WTC11 (cell line): ENCODE measurements around the gene RGS9. TPM values are rescaled to one million over a fixed set of nuclear protein-coding genes. Genes with fewer than 3 reads are reported as not detected.

Experiments used
- ATAC-seq: fragments of 200-7000 bp; cut with Tn5 transposase; 2 replicates; pipeline ENCODE4 v1.10.0; 2021; ENCODE audit warnings: mild to moderate bottlenecking, moderate library complexity
- CTCF ChIA-PET: fragments of 300-600 bp; sonication (Branson Sonifier 250); formaldehyde crosslinking; loops from one replicate; lab custom pipeline; 2021; ENCODE audit warnings: antibody characterized with exemption; lab: Charles Lee
- POLR2A ChIA-PET: fragments of 350-600 bp; sonication (Branson Sonifier 250); formaldehyde crosslinking; loops from one replicate; lab custom pipeline; 2021; ENCODE audit warnings: antibody characterized with exemption; lab: Charles Lee
- DNase-seq: peaks from one replicate; pipeline ENCODE4 v3.0.0; 2021; ENCODE audit warnings: low spot score
- H3K27ac Mint-ChIP-seq: 2 replicates; pipeline ENCODE4 v1.8.0; 2021; ENCODE audit warnings: mixed read lengths
- H3K27me3 Mint-ChIP-seq: 2 replicates; pipeline ENCODE4 v1.8.0; 2021; ENCODE audit warnings: low read depth, mild to moderate bottlenecking, moderate library complexity, mixed read lengths
- H3K36me3 Mint-ChIP-seq: 2 replicates; pipeline ENCODE4 v1.8.0; 2021; ENCODE audit warnings: mixed read lengths
- H3K4me1 Mint-ChIP-seq: 2 replicates; pipeline ENCODE4 v1.8.0; 2022; ENCODE audit warnings: mixed read lengths
- H3K4me3 Mint-ChIP-seq: 2 replicates; pipeline ENCODE4 v1.8.0; 2021; ENCODE audit warnings: mild to moderate bottlenecking, moderate library complexity, mixed read lengths
- H3K9me3 Mint-ChIP-seq: 2 replicates; pipeline ENCODE4 v1.8.0; 2021; ENCODE audit warnings: mixed read lengths
- ATF3 ChIP-seq: sonication (generic); formaldehyde crosslinking; conservative IDR thresholded peaks from 2 replicates; pipeline ENCODE4 v1.8.1; 2022; ENCODE audit warnings: mild to moderate bottlenecking, missing genetic modification reagents
- CREM ChIP-seq: sonication (generic); formaldehyde crosslinking; IDR thresholded peaks from 2 replicates; pipeline ENCODE4 v1.8.1; 2022; ENCODE audit warnings: mild to moderate bottlenecking, missing genetic modification reagents, moderate library complexity
- CTCF ChIP-seq: fragments of 200-600 bp; IDR thresholded peaks from 2 replicates; pipeline ENCODE4 v1.8.0; 2022; ENCODE audit warnings: antibody characterized with exemption
- E2F1 ChIP-seq: sonication (generic); formaldehyde crosslinking; IDR thresholded peaks from 2 replicates; pipeline ENCODE4 v1.8.0; 2022; ENCODE audit warnings: mild to moderate bottlenecking, missing genetic modification reagents
- FOXK1 ChIP-seq: sonication (generic); formaldehyde crosslinking; IDR thresholded peaks from 2 replicates; pipeline ENCODE4 v1.8.0; 2022; ENCODE audit warnings: mild to moderate bottlenecking, moderate library complexity, missing genetic modification reagents
- HMGXB4 ChIP-seq: sonication (generic); formaldehyde crosslinking; IDR thresholded peaks from 2 replicates; pipeline ENCODE4 v1.8.1; 2023; ENCODE audit warnings: mild to moderate bottlenecking, moderate library complexity, missing genetic modification reagents
- IRF1 ChIP-seq: sonication (generic); formaldehyde crosslinking; IDR thresholded peaks from 2 replicates; pipeline ENCODE4 v1.8.0; 2023; ENCODE audit warnings: missing genetic modification reagents
- MYBL2 ChIP-seq: sonication (generic); formaldehyde crosslinking; IDR thresholded peaks from 2 replicates; pipeline ENCODE4 v1.8.1; 2023; ENCODE audit warnings: mild to moderate bottlenecking, moderate library complexity, missing genetic modification reagents
- NR2C2 ChIP-seq: sonication (generic); formaldehyde crosslinking; IDR thresholded peaks from 2 replicates; pipeline ENCODE4 v1.8.0; 2022; ENCODE audit warnings: mild to moderate bottlenecking, missing genetic modification reagents
- NR3C1 ChIP-seq: sonication (generic); formaldehyde crosslinking; conservative IDR thresholded peaks from 2 replicates; pipeline ENCODE4 v1.8.1; 2023; ENCODE audit warnings: low read depth, mild to moderate bottlenecking, missing genetic modification reagents
- OVOL2 ChIP-seq: fragments of 250-450 bp; sonication (Bioruptor Pico); IDR thresholded peaks from 2 replicates; pipeline ENCODE4 v1.9.0; 2021; ENCODE audit warnings: mild to moderate bottlenecking, borderline replicate concordance
- PRDM15 ChIP-seq: sonication (generic); formaldehyde crosslinking; IDR thresholded peaks from 2 replicates; pipeline ENCODE4 v1.8.0; 2022; ENCODE audit warnings: missing genetic modification reagents
- PRRX2 ChIP-seq: fragments of 250-450 bp; sonication (Bioruptor Pico); IDR thresholded peaks from 2 replicates; pipeline ENCODE4 v1.8.0; 2021; ENCODE audit warnings: mild to moderate bottlenecking
- SMAD3 ChIP-seq: sonication (generic); formaldehyde crosslinking; IDR thresholded peaks from 2 replicates; pipeline ENCODE4 v1.8.0; 2022; ENCODE audit warnings: missing genetic modification reagents, mild to moderate bottlenecking, borderline replicate concordance
- SMAD4 ChIP-seq: sonication (generic); formaldehyde crosslinking; IDR thresholded peaks from 2 replicates; pipeline ENCODE4 v1.8.0; 2022; ENCODE audit warnings: mild to moderate bottlenecking, missing genetic modification reagents
- SP1 ChIP-seq: sonication (generic); formaldehyde crosslinking; conservative IDR thresholded peaks from 2 replicates; pipeline ENCODE4 v1.8.1; 2022; ENCODE audit warnings: missing genetic modification reagents
- STAT6 ChIP-seq: sonication (generic); formaldehyde crosslinking; conservative IDR thresholded peaks from 2 replicates; pipeline ENCODE4 v1.8.1; 2023; ENCODE audit warnings: mild to moderate bottlenecking, low read depth, missing genetic modification reagents, moderate library complexity
- TCF7 ChIP-seq: sonication (generic); formaldehyde crosslinking; IDR thresholded peaks from 2 replicates; pipeline ENCODE4 v1.8.0; 2022; ENCODE audit warnings: mild to moderate bottlenecking, low read depth, missing genetic modification reagents, moderate library complexity
- ZNF423 ChIP-seq: fragments of 250-450 bp; sonication (Bioruptor Pico); IDR thresholded peaks from 2 replicates; pipeline ENCODE4 v2.1.2; 2022; ENCODE audit warnings: mild to moderate bottlenecking, moderate library complexity
- ZSCAN18 ChIP-seq: fragments of 250-450 bp; sonication (Bioruptor Pico); IDR thresholded peaks from 2 replicates; pipeline ENCODE4 v2.1.2; 2022; ENCODE audit warnings: mild to moderate bottlenecking, moderate library complexity
- total RNA-seq: library from RNA; stranded (reverse); gene quantifications from 3 replicates; pipeline ENCODE4 v1.2.3, GENCODE V29; 2021

Gene RGS9
- total RNA-seq, 1 experiment from 2014 or later = 11.3 TPM

GRCh38 chr17:65121368-65121767 is 15.8 kb upstream of the RGS9 start:
- no peak overlapping the region for H3K27ac Mint-ChIP-seq
- no peaks in the 10 kb centered on the region for H3K9me3 Mint-ChIP-seq
- H3K27me3 Mint-ChIP-seq = peaks cover 8% of the 10 kb centered on the region
- no peak overlapping the region for H3K4me3 Mint-ChIP-seq
- H3K36me3 Mint-ChIP-seq = no peaks in the 10 kb centered on the region
- DNase-seq = no peak
- H3K4me1 Mint-ChIP-seq = peaks cover 8% of the 10 kb centered on the region
- POLR2A ChIA-PET = no interaction called here
- no peak for TF ChIP-seq PRDM15 (CRISPR knock-in tag)
- TF ChIP-seq, all 79 proteins: peak for 0
- no peak for ATAC-seq
- CTCF ChIA-PET = no interaction called here

GRCh38 chr17:65121916-65122806 is 15.0 kb upstream of the RGS9 start:
- ATAC-seq = no peak
- ChIA-PET POLR2A (interaction anchor here (1.7 kb wide), 1 partner anchor 15 kb away, joined by 5 read pairs; no protein-coding TSS in a partner anchor), CTCF (interaction anchor here (0.6 to 2.3 kb wide), 4 partner anchors 15 to 1241 kb away, joined by 3 to 14 read pairs (median 6); partner anchors contain the start of gene RGS9)
- Mint-ChIP-seq H3K4me1 (peaks cover 8% of the 10 kb centered on the region), H3K27ac (no peak overlapping the region), H3K36me3 (no peaks in the 10 kb centered on the region), H3K4me3 (peak overlapping the region; percentile 70), H3K9me3 (no peaks in the 10 kb centered on the region), H3K27me3 (peaks cover 8% of the 10 kb centered on the region)
- DNase-seq = no peak
- TF ChIP-seq ZNF423 (CRISPR knock-in tag) = no peak
- TF ChIP-seq NR2C2 (CRISPR knock-in tag) = no peak
- TF ChIP-seq CTCF = no peak
- no peak for TF ChIP-seq E2F1 (CRISPR knock-in tag)
- no peak for TF ChIP-seq IRF1 (CRISPR knock-in tag)
- no peak for TF ChIP-seq ATF3 (CRISPR knock-in tag)
- TF ChIP-seq TCF7 (CRISPR knock-in tag) = no peak
- no peak for TF ChIP-seq SMAD3 (CRISPR knock-in tag)
- TF ChIP-seq SP1 (CRISPR knock-in tag) = no peak
- no peak for TF ChIP-seq STAT6 (CRISPR knock-in tag)
- TF ChIP-seq OVOL2 (CRISPR knock-in tag) = no peak
- no peak for TF ChIP-seq PRRX2
- TF ChIP-seq FOXK1 (CRISPR knock-in tag) = no peak
- no peak for TF ChIP-seq NR3C1
- no peak for TF ChIP-seq MYBL2 (CRISPR knock-in tag)
- TF ChIP-seq CREM (CRISPR knock-in tag) = no peak
- no peak for TF ChIP-seq SMAD4 (CRISPR knock-in tag)
- no peak for TF ChIP-seq ZSCAN18 (CRISPR knock-in tag)
- TF ChIP-seq HMGXB4 (CRISPR knock-in tag) = no peak
- TF ChIP-seq, all 79 proteins: peak for 0
